K562 (cell line): ENCODE data around the gene CHPF. TPM values are rescaled to one million over a fixed set of nuclear protein-coding genes. Genes with fewer than 3 reads are reported as not detected.

Experiments used
- CEBPB ChIP-seq: fragments of 450-650 bp; IDR thresholded peaks from 2 replicates; pipeline ENCODE4 v1.6.1; 2016; ENCODE audit warnings: missing genetic modification characterization, missing compliant biosample characterization
- EP300 ChIP-seq: IDR thresholded peaks from 2 replicates; pipeline ENCODE4 v1.6.1; 2012; ENCODE audit warnings: low read length, improper control_type of control experiment
- GTF2F1 ChIP-seq: IDR thresholded peaks from 2 replicates; pipeline ENCODE4 v1.6.1; 2011; ENCODE audit warnings: low read depth, low read length, improper control_type of control experiment
- HOXB6 ChIP-seq: fragments of 250-450 bp; sonication (Bioruptor Pico); IDR thresholded peaks from 2 replicates; pipeline ENCODE4 v1.5.1; 2022; ENCODE audit warnings: mild to moderate bottlenecking, borderline replicate concordance
- JUNB ChIP-seq: fragments of 450-650 bp; formaldehyde crosslinking; conservative IDR thresholded peaks from 2 replicates; pipeline ENCODE4 v1.4.0; 2020; ENCODE audit warnings: mild to moderate bottlenecking
- JUND ChIP-seq, 2 experiments: IDR thresholded peaks; 2 replicates in 1 of 2; 3 replicates in 1 of 2; pipeline ENCODE4 v1.6.1; 2011; ENCODE audit warnings: borderline replicate concordance in 2 of 2, low read depth in 2 of 2, low read length in 2 of 2, improper control_type of control experiment in 1 of 2, missing biosample characterization in 1 of 2, missing genetic modification characterization in 1 of 2, missing genetic modification reagents in 1 of 2
- KLF10 ChIP-seq: fragments of 250-450 bp; sonication (Bioruptor Pico); IDR thresholded peaks from 2 replicates; pipeline ENCODE4 v1.6.1; 2021; ENCODE audit warnings: matching md5 sums
- MAFG ChIP-seq: fragments of 450-650 bp; conservative IDR thresholded peaks from 2 replicates; pipeline ENCODE4 v1.6.1; 2016; ENCODE audit warnings: missing genetic modification characterization, missing compliant biosample characterization
- MYC ChIP-seq, 2 experiments: fragments of 250-450 bp in 1 of 2; sonication (Bioruptor Pico) in 1 of 2; IDR thresholded peaks; 2 replicates each; pipeline versions ENCODE4 v1.5.1 to v1.6.1; 2012 to 2021; ENCODE audit warnings: low read depth in 2 of 2, borderline replicate concordance in 1 of 2, improper control_type of control experiment in 1 of 2, low read length in 1 of 2, mild to moderate bottlenecking in 1 of 2, moderate library complexity in 1 of 2
- SMAD2 ChIP-seq: fragments of 150-350 bp; IDR thresholded peaks from 2 replicates; pipeline ENCODE4 v1.6.1; 2014; ENCODE audit warnings: low read depth, mild to moderate bottlenecking, low read length
- SMAD3 ChIP-seq: fragments of 450-650 bp; formaldehyde crosslinking; conservative IDR thresholded peaks from 2 replicates; pipeline ENCODE4 v1.4.0; 2020; ENCODE audit warnings: mild to moderate bottlenecking
- SMARCA5 ChIP-seq: fragments of 450-650 bp; IDR thresholded peaks from 2 replicates; pipeline ENCODE4 v1.6.1; 2016
- TAF9B ChIP-seq: fragments of 450-650 bp; IDR thresholded peaks from 2 replicates; pipeline ENCODE4 v1.6.1; 2018; ENCODE audit warnings: mild to moderate bottlenecking; ENCODE audit not compliant: partially characterized antibody
- TBL1XR1 ChIP-seq, 2 experiments: IDR thresholded peaks; 2 replicates each; pipeline ENCODE4 v1.6.1; 2012; ENCODE audit warnings: improper control_type of control experiment in 2 of 2, low read length in 2 of 2, mild to moderate bottlenecking in 1 of 2
- TEAD2 ChIP-seq: fragments of 450-650 bp; IDR thresholded peaks from 2 replicates; pipeline ENCODE4 v1.6.1; 2016; ENCODE audit warnings: missing genetic modification characterization, control low read depth, missing compliant biosample characterization
- TFAM ChIP-seq: fragments of 250-450 bp; sonication (Bioruptor Pico); conservative IDR thresholded peaks from 2 replicates; pipeline ENCODE4 v1.5.0; 2021; ENCODE audit warnings: mild to moderate bottlenecking, moderate library complexity
- YY1 ChIP-seq, 3 experiments: IDR thresholded peaks; 2 replicates each; pipeline ENCODE4 v1.6.1; 2011; ENCODE audit warnings: low read length in 2 of 3, mild to moderate bottlenecking in 2 of 3, moderate library complexity in 2 of 3, borderline replicate concordance in 1 of 3, control low read depth in 1 of 3, low read depth in 1 of 3; ENCODE audit not compliant: insufficient read depth in 3 of 3, insufficient replicate concordance in 2 of 3, control insufficient read depth in 1 of 3, insufficient read length in 1 of 3; ENCODE audit errors: extremely low read depth in 1 of 3
- ZC3H8 ChIP-seq: fragments of 450-650 bp; IDR thresholded peaks from 2 replicates; pipeline ENCODE4 v1.6.1; 2017
- ZNF507 ChIP-seq: conservative IDR thresholded peaks from 2 replicates; pipeline ENCODE4 v1.6.1; 2017; ENCODE audit warnings: missing genetic modification characterization, missing compliant biosample characterization
- ZSCAN32 ChIP-seq: fragments of 450-650 bp; formaldehyde crosslinking; IDR thresholded peaks from 2 replicates; pipeline ENCODE4 v1.4.0; 2020; ENCODE audit warnings: mild to moderate bottlenecking, moderate library complexity
- polyA plus RNA-seq, 8 experiments: library from polyadenylated mRNA; depleted of rRNA in 4 of 8; stranded (reverse) in 5 of 8; unstranded in 3 of 8; fragments of >200 nt; fragmentation: Nextera tagmentation in 2 of 8; fragmentation: Illumina TruSeq in 1 of 8; extraction: Ambion mirVana in 2 of 8; extraction: Trizol in 1 of 8; gene quantifications; 2 replicates each; pipeline versions ENCODE4 v1.2.1 to v1.2.3, GENCODE V29; 2011 to 2014; ENCODE audit warnings: inconsistent platforms in 1 of 8, missing spikeins in 1 of 8
- total RNA-seq, 7 experiments: library from RNA; depleted of rRNA in 6 of 7; stranded (reverse); fragments of >200 nt in 6 of 7; fragmentation: Illumina TruSeq in 2 of 7; extraction: Trizol in 2 of 7; gene quantifications; 2 replicates each; pipeline versions ENCODE4 v1.2.1 to v1.2.3, GENCODE V29; 2011 to 2021; ENCODE audit warnings: low replicate concordance in 1 of 7
- TF ChIP-seq, protein P1 (sequence below): fragments of 250-450 bp; sonication (Bioruptor Pico); IDR thresholded peaks from 2 replicates; pipeline ENCODE4 v1.8.0; 2022; ENCODE audit warnings: moderate library complexity, mild to moderate bottlenecking, inconsistent platforms
- TF ChIP-seq, protein P2 (sequence below): sonication (generic); formaldehyde crosslinking; IDR thresholded peaks from 2 replicates; pipeline ENCODE4 v1.8.1; 2022; ENCODE audit warnings: missing genetic modification reagents
- TF ChIP-seq, protein P3 (sequence below): sonication (generic); formaldehyde crosslinking; IDR thresholded peaks from 2 replicates; pipeline ENCODE4 v1.8.0; 2023; ENCODE audit warnings: mild to moderate bottlenecking, missing genetic modification reagents
- TF ChIP-seq, protein P4 (sequence below): fragments of 250-450 bp; sonication (Bioruptor Pico); IDR thresholded peaks from 2 replicates; pipeline ENCODE4 v1.5.0; 2021

CHPF gene
- total and polyA plus RNA-seq, 9 of the 15 experiments (the other 6 are each of a cell fraction or from before 2014, with no cell fraction given): 0.15 to 57.2 (median 7.9) TPM

DNA sequence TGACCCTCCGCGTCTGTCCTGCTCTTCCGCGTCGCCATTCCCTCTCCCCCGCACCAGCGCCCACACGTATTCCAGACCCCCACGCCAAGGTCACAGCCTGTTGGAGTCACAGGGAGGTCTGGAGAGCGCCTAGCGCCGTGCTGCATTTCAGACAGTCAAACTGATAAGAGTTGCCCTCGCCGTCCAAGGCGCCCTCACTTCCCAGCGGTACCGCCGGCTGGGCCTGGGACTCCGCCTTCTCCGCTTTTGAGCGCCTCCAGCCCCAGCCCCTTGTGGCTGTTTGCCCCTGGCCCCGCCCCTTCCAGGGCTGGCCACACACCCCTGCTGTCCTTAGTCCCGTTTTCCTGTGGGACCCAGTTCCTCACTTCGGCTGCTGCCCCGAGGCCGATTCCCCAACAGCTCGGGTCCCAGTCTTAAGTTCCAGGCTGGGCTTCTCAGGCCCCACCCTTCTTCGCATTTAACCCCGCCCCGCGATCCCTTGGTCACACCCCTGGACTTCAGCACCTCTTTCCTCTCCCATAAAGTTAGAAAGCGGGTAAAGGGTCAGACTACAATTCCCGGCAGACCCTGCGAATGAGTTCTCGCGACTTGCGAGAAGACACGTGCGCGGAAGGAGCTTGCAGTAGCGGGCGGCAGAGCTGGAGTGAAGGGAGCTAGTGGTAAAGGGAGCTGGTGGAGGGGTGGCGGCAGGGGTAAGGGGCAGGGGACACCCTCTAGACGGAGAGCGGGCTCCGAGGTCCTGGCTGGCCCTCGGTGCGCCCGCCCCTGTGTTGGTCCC, 45.1 kb downstream of the CHPF start, which contains the start of gene GMPPA (continued):
- no peak for TF ChIP-seq YY1 (IDR thresholded peaks at IDR 0.05; ENCODE audit: borderline replicate concordance in 1 of 3, control insufficient read depth in 1 of 3, extremely low read depth in 1 of 3, insufficient read depth in 3 of 3, insufficient read length in 1 of 3, insufficient replicate concordance in 2 of 3, low read depth in 1 of 3, low read length in 2 of 3)
- TF ChIP-seq JUND (IDR thresholded peaks at IDR 0.05; ENCODE audit: borderline replicate concordance, low read depth, low read length): no peak; the same call in none of the 2 replicates
- TF ChIP-seq JUND (tag; IDR thresholded peaks at IDR 0.05; ENCODE audit: borderline replicate concordance, low read depth, low read length): no peak; the same call in 2 of the 3 replicates
- TF ChIP-seq, protein P1, sequence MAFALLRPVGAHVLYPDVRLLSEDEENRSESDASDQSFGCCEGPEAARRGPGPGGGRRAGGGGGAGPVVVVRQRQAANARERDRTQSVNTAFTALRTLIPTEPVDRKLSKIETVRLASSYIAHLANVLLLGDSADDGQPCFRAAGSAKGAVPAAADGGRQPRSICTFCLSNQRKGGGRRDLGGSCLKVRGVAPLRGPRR (CRISPR knock-in tag): no peak
- no peak for TF ChIP-seq ZNF507 (tag)
- TF ChIP-seq CEBPB (tag): no peak
- TF ChIP-seq TBL1XR1 (IDR thresholded peaks at IDR 0.05; ENCODE audit: low read length in 2 of 2): no peak
- TF ChIP-seq TFAM (CRISPR knock-in tag): no peak
- TF ChIP-seq, protein P2, sequence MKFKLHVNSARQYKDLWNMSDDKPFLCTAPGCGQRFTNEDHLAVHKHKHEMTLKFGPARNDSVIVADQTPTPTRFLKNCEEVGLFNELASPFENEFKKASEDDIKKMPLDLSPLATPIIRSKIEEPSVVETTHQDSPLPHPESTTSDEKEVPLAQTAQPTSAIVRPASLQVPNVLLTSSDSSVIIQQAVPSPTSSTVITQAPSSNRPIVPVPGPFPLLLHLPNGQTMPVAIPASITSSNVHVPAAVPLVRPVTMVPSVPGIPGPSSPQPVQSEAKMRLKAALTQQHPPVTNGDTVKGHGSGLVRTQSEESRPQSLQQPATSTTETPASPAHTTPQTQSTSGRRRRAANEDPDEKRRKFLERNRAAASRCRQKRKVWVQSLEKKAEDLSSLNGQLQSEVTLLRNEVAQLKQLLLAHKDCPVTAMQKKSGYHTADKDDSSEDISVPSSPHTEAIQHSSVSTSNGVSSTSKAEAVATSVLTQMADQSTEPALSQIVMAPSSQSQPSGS (CRISPR knock-in tag): no peak
- TF ChIP-seq HOXB6: no peak
- TF ChIP-seq SMARCA5: no peak
- no peak for TF ChIP-seq KLF10 (CRISPR knock-in tag)
- no peak for TF ChIP-seq ZC3H8
- no peak for TF ChIP-seq MAFG (tag)
- TF ChIP-seq GTF2F1: no peak
- no peak for TF ChIP-seq ZSCAN32 (CRISPR knock-in tag)
- TF ChIP-seq SMAD3 (CRISPR knock-in tag): no peak
- TF ChIP-seq, protein P3, sequence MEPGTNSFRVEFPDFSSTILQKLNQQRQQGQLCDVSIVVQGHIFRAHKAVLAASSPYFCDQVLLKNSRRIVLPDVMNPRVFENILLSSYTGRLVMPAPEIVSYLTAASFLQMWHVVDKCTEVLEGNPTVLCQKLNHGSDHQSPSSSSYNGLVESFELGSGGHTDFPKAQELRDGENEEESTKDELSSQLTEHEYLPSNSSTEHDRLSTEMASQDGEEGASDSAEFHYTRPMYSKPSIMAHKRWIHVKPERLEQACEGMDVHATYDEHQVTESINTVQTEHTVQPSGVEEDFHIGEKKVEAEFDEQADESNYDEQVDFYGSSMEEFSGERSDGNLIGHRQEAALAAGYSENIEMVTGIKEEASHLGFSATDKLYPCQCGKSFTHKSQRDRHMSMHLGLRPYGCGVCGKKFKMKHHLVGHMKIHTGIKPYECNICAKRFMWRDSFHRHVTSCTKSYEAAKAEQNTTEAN: no peak
- peak; percentile 52 for TF ChIP-seq TAF9B
- TF ChIP-seq TEAD2 (tag): no peak
- TF ChIP-seq EP300: no peak; the same call in 1 of the 2 replicates
- TF ChIP-seq MYC (IDR thresholded peaks at IDR 0.05; ENCODE audit: low read depth, low read length): peak; percentile 76
- TF ChIP-seq MYC (CRISPR knock-in tag; IDR thresholded peaks at IDR 0.05; ENCODE audit: borderline replicate concordance, low read depth): no peak
- TF ChIP-seq SMAD2: no peak
- TF ChIP-seq, protein P4, sequence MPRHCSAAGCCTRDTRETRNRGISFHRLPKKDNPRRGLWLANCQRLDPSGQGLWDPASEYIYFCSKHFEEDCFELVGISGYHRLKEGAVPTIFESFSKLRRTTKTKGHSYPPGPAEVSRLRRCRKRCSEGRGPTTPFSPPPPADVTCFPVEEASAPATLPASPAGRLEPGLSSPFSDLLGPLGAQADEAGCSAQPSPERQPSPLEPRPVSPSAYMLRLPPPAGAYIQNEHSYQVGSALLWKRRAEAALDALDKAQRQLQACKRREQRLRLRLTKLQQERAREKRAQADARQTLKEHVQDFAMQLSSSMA (CRISPR knock-in tag): no peak
- no peak for TF ChIP-seq JUNB (CRISPR knock-in tag)
